Mucosa of stomach (tissue), 1 donor: ENCODE data around the gene HPCA.
A peak's percentile ranks its signal among the peaks of the same experiment; 100 is the strongest.

ENCODE experiments used
- H3K27me3 ChIP-seq: one replicate; pipeline ENCODE4 v1.7.0; 2013; ENCODE audit warnings: mild to moderate bottlenecking, low read length; ENCODE audit not compliant: control insufficient read depth, insufficient read depth
- H3K36me3 ChIP-seq: one replicate; pipeline ENCODE4 v1.7.0; 2013; ENCODE audit warnings: low read length; ENCODE audit not compliant: control insufficient read depth, insufficient read depth
- H3K4me1 ChIP-seq: one replicate; pipeline ENCODE4 v1.7.0; 2013; ENCODE audit warnings: mild to moderate bottlenecking, low read length; ENCODE audit not compliant: control insufficient read depth, insufficient read depth
- H3K4me3 ChIP-seq: one replicate; pipeline ENCODE4 v1.7.0; 2013; ENCODE audit warnings: low read length
- H3K9ac ChIP-seq: one replicate; pipeline ENCODE4 v1.7.0; 2013; ENCODE audit warnings: mild to moderate bottlenecking, low read length, moderate library complexity
- H3K9me3 ChIP-seq: one replicate; pipeline ENCODE4 v1.7.0; 2013; ENCODE audit warnings: mild to moderate bottlenecking, low read length, moderate library complexity; ENCODE audit not compliant: control insufficient read depth
- donor health status: Pancreatic carcinoma.

Gene HPCA

DNA sequence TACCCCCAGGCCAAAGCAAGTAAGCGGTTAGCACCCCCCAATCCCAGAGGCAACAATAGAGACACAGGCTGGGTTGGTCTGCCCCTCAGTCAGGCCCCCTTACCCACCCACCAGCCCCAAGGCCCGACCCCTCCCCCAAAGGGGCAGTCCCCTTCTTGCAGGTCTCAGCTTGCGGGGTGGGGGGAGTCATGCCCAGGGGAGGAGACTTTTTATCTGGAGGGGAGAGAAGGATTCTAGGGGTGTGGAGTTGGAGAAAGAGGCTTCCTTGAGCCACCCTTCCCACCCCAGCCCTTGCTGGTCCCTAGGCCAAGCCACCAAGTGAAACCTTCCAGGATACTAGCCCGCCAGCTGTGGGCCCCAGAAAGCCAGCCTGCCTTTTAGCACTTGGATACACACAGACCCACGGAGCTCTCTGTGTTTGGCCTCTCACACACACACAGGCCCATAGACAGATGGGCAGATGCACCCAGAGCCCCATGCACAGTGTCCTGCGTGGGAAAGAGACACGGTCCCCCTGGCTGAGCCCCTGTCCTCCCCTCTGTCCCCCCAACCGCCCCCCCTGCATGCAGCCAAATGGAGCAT, 7.8 kb downstream of the HPCA start:
- Histone ChIP-seq H3K4me3 (no peak overlapping the region), H3K4me1 (peaks cover 19% of the 10 kb centered on the region), H3K36me3 (no peaks in the 10 kb centered on the region), H3K27me3 (peaks cover 9% of the 10 kb centered on the region), H3K9ac (peak overlapping the region; percentile 47), H3K9me3 (no peaks in the 10 kb centered on the region)

DNA sequence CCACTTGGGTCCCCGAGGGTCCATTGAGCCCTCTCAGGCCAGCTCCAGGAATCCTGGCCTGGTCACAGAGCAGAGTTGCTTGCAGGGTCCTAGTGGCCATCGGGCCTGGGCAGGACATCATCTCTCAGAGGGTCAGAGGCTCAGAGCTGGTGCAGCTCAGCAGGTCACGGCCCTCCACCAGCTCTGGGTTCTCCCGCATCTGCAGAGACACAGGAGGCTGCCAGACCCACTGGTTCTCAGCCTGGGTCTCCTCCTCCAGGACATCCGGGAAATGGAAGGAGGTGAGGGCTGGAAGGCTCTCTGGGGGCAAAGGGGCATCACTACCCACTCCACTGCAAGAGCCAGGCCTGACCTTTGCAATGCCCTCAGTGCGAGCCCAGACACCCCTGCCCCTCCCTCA, 8.4 kb downstream of the HPCA start:
- H3K27me3 ChIP-seq: peaks cover 9% of the 10 kb centered on the region

DNA sequence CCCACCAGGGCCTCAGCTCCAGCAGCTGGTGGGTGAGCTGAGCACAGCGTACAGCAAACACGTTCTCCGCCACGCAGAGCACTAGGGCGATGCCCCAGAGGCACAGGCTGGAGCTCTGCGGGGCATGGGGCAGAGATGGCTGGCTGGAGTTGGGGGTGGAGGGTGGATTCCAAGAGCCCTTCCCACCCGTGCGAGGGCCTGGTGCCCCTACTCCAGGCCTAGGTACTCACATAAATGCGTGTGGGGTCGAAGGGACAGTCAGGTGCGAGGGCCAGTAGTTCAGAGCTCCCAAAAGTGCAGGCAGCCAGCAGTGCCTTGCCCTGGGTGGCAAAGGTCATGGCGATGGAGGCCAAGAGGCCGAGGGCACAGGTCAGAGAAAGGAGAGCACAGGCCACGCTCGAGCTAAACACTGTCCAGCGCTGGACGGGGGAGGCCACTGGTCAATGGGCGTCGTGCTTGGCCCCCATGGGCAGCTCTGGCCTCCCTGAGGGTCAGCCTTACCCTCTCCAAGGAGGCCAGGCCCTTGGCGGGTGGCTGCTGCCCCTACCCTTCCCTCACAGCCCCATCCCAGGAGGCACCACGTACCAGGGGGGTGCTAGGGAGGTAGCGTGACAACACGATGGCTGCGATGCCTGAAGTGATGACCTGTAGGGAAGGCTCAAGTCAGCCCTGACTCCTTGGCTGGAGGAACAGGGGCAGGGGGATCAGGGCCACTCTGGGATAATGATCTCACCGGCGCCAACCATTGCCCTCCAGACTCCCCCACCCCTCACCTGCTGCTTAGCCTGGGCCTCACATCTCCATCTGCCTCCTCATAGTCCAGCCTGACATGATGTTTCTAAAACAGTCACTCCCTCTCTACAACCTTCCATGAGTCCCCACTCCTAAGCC, 9.3 kb downstream of the HPCA start:
- no peaks in the 10 kb centered on the region for H3K9me3 ChIP-seq
- H3K4me1 ChIP-seq: peaks cover 26% of the 10 kb centered on the region
- no peak overlapping the region for H3K4me3 ChIP-seq
- H3K9ac ChIP-seq: no peak overlapping the region
- no peaks in the 10 kb centered on the region for H3K36me3 ChIP-seq
- H3K27me3 ChIP-seq: peaks cover 9% of the 10 kb centered on the region

More for the DNA sequence above, 8.4 kb downstream of the HPCA start:
- no peak overlapping the region for H3K9ac ChIP-seq
- H3K9me3 ChIP-seq: no peaks in the 10 kb centered on the region
- no peak overlapping the region for H3K4me3 ChIP-seq
- H3K4me1 ChIP-seq: peaks cover 22% of the 10 kb centered on the region
- no peaks in the 10 kb centered on the region for H3K36me3 ChIP-seq

DNA sequence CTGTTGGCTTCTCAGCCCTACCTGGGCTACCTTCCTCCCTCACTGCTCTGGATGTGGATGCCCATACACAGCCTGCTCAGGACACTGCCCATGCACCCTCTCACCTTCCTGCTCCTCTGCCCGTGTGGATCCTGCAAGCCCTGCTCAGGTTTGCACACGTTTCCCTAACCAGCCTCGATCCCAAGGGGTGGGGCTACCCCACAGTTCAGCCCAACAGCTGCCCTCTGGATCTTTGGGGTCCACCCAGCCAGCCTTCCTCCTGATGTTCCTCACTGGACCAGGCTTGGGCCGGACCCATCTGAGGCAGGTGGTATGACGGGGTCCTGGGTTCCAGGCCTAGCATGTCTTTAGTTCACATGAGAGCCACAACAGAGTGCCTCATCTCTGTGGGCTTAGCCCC, 10.2 kb downstream of the HPCA start:
- Histone ChIP-seq H3K4me3 (no peak overlapping the region), H3K4me1 (peaks cover 30% of the 10 kb centered on the region), H3K9ac (no peak overlapping the region), H3K27me3 (peaks cover 9% of the 10 kb centered on the region), H3K36me3 (no peaks in the 10 kb centered on the region), H3K9me3 (no peaks in the 10 kb centered on the region)

DNA sequence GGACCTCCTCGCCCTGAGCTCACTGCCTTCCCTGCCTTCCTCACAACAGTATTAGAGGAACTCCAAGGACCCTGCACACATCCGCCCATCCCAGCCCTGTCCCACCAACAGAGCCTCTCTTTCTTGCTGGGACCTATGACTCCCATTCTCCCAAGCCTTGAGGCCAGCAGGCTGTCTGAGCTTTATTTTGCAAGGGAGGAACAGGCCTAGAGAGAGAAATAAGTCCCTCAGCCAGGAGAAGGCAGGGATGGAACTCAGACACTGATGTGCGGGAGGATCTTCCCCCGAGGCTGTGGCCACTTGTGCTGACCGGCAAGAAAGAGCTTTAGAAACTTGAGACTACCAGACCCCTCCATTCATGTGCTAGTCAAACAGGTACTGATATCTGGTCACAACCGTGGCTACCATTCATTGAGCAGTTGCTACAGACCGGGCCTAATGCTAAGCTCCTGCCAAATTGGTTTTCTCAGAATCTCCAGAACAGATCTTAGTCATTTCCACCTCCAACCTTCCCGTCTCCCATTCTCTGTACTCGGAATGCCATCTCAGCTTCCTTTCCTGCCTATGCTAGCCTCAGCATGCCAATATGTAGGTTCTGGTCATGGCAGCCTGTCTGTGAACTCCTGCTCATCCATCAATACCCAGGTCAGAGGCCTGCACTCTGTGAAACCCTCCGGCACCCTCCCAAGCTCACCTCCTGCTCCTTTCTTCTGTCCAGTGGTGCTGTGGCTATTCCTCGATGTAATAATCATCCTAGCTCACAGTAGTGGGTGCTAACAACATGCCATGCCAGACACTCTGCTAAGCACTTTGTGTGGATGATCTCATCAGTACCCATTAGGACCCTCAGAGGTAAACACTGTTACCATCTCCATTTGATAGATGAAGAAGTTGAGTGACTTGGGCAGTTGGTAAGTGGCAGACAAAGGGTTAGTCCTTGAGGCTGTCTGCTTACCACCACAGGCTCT, 11.1 kb downstream of the HPCA start:
- Histone ChIP-seq H3K9ac (no peak overlapping the region), H3K9me3 (no peaks in the 10 kb centered on the region), H3K4me1 (peaks cover 37% of the 10 kb centered on the region), H3K27me3 (peaks cover 4% of the 10 kb centered on the region), H3K4me3 (no peak overlapping the region), H3K36me3 (no peaks in the 10 kb centered on the region)

DNA sequence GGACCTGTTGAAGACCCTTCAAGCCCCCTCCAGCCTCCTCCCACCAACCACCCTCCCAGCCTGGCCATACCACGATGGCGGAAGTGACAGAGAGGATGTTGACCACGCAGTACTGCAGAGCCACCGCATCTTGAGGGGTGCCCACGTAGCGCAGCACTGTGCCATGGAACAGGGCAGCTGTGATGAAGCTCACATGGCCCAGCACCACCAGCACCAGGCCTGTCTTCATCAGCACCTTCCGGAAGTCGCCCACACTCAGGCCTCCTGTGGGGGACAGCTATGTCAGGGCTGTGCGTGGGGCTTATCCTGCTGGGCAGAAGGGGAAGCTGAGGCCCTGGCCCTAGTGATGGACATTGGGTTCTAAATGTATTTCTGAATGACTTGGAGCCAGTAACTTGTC, 11.8 kb downstream of the HPCA start:
- Histone ChIP-seq H3K9me3 (no peaks in the 10 kb centered on the region), H3K4me3 (no peak overlapping the region), H3K36me3 (no peaks in the 10 kb centered on the region), H3K27me3 (no peaks in the 10 kb centered on the region), H3K4me1 (peaks cover 37% of the 10 kb centered on the region), H3K9ac (no peak overlapping the region)

DNA sequence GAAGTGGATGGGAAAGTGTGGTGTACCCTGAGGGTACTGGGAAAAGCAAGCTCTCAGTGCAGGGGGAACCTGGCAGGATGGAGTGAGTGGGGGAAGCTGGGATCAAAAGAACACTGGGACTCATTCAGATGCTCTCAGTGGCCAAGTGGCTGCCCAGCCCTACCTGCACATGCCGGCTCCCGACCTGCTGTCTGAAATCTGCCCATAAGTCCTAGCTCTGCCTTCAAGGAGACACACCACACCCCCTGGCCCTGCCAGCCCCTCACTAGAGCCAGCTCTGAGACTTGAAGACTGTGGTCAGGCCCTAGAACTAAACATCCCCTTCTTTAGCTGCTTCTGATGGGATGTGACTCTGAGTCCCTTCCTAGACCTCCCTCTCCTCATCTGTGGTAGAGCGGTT, 12.7 kb downstream of the HPCA start:
- Histone ChIP-seq H3K36me3 (no peaks in the 10 kb centered on the region), H3K9me3 (no peaks in the 10 kb centered on the region), H3K4me3 (no peak overlapping the region), H3K27me3 (no peaks in the 10 kb centered on the region), H3K9ac (no peak overlapping the region), H3K4me1 (peaks cover 31% of the 10 kb centered on the region)

DNA sequence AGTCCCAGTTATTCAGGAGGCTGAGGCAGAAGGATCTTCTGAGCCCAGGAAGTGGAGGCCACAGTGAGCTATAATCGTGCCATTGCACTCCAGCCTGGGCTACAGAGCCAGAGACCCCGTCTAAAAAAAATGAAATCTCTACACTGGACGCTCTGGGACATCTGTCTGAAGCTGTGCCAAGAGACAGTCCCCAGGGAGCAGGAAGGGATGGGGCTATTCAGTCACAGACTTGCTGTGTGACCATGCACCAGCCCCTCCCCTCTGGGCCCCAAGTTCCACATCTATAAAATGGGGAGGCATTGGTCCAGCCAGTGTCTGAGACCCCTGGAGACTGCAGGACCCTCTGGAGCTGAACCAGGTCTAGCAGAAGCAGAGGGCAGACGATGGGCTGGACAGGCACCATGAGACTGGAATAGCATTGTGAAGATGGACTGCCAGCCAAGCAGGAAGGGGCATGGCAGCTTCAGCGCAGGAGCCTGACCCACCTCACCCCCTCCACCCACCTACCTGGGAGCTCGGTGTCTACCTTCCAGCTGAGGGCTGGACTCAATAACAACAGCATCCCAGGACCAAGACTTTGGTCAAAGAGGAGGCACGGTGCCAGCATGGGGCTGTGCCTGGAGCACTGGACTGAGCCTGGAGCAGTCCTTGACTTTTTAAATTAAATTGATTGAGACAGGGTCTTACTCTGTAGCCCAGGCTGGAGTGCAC, 13.4 kb downstream of the HPCA start:
- Histone ChIP-seq H3K27me3 (no peaks in the 10 kb centered on the region), H3K9ac (peak overlapping the region; percentile 94), H3K9me3 (no peaks in the 10 kb centered on the region), H3K4me1 (peaks cover 36% of the 10 kb centered on the region), H3K36me3 (no peaks in the 10 kb centered on the region), H3K4me3 (peak overlapping the region; percentile 95)

DNA sequence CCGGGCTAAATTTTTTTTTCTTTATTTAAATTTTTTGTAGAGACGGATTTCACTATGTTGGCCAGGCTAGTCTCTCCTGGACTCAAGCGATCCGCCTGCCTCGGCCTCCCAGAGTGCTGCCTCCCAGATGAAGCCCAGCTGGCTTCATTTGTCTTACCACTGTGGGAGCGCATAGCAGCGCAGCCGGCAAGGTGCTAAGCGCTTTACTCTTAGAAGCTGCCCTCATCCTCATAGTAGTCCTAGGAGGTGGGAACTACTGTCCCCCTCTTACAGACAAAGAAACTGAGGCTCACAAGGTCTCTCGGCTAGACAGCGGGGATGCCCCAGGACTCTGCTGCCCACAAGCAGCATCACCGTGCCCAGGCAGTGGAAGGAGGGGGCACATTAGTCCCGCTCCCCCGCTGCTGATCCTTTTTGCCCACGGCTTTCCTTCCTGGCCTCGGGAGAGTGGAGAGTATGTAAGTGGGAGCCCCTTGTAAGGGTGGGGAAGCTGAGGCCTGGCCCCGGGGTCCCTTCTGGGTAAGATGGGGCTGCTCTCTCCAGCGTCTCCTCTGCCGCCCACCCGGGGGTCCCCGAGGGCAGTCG, 14.2 kb downstream of the HPCA start:
- Histone ChIP-seq H3K27me3 (no peaks in the 10 kb centered on the region), H3K4me3 (peak overlapping the region; percentile 95), H3K9ac (peak overlapping the region; percentile 94), H3K9me3 (no peaks in the 10 kb centered on the region), H3K4me1 (peaks cover 41% of the 10 kb centered on the region), H3K36me3 (no peaks in the 10 kb centered on the region)

DNA sequence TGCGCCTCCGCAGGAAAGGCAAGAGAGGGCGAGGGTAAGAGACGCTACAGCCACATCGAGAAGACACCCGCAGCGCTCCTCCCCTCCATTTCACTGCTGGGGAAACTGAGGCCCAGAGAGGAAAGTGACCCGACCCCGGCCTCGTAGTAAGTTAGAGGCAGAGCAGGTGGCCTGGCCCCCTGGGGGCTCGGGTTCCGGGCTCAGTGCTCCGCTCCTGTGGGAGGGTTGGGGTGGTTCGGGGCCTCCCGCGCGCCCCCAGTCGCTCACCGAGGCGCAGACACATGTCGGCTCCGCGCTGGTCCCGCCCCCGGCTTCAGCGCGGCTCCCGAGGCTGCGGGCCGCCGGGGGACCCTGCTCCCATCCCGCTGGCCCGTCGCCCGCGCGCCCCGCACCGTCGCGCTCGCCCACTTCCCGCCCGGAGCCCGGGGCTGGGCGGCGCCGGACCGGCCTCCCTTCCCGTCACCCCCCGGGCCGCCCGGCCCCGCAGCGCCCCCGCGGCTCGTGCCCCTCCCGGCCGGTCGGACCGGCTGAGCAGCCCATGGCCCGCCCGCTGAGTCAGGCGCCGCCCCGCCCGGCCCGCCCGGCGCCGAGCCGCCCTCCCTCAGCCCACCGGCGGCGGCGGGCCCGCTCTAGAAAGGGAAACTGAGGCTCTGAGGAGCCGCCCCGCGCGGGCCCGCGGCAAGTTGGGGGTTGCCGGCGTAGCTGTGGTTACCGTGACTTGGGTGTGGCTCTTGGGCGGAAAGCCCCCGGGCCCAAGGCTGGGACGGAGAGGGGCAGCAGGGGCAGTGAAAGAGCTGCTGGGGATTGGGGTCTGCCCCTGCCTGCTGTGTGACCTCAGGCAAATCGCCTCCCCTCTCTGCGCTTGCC, 14.9 kb downstream of the HPCA start, which contains the start of gene TMEM54:
TMEM54 (minus strand) TSS at position 434 of the 867 bp plus-strand sequence; CDS start at position 283, 151 bp downstream.
- peak within 1 kb of the TSS; percentile 94 for H3K9ac ChIP-seq
- peak within 1 kb of the TSS; percentile 95 for H3K4me3 ChIP-seq
- H3K9me3 ChIP-seq: no peaks in the 10 kb centered on the region
- no peaks in the 10 kb centered on the region for H3K36me3 ChIP-seq
- H3K4me1 ChIP-seq: peaks cover 44% of the 10 kb centered on the region
- H3K27me3 ChIP-seq: no peaks in the 10 kb centered on the region
